GM19328 (cell line): ENCODE results near the gene SYTL5.
A peak's percentile ranks its signal among the peaks of the same experiment; 100 is the strongest.

Experiments
- ATAC-seq: cut with Tn5 transposase; IDR thresholded peaks from one replicate; pipeline ENCODE4 v1.9.1; 2021; ENCODE audit warnings: mild to moderate bottlenecking, moderate library complexity; ENCODE audit not compliant: unreplicated experiment

SYTL5 gene

DNA sequence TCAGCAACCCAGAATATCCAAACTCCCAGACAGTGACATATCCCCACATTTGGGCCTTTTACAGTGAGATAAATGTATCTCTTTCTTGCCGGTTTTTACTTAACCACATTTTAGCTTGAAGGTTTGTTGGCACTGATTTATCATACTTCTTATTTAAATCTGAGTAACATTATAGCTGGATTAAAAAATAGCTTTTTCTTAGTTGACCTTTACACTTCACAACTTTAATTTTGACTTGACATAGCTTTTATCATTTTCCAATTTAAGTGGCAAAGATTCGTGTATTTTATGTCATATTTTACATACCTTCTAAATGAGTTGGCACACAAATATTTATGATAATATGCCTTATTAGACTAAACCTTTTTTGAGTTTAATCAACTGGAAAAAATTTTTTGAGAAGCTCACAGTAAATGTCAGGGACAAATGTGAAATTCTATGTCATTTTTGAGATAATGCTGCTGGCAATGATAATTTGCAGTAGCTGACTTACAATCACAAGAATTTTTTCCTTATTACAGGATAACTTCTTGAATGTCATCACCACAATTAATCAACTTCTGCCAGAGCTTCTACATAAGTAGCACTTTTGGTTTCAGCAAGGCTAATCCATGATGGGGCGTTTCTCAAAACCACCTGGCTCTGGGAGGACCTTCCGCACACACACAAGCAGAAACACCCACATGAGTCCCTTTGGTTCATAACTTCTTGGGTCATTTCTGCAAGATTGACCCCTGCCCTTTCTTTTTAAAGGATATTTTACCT lies 80.3 kb downstream of the SYTL5 start:
- ATAC-seq = no peak

DNA sequence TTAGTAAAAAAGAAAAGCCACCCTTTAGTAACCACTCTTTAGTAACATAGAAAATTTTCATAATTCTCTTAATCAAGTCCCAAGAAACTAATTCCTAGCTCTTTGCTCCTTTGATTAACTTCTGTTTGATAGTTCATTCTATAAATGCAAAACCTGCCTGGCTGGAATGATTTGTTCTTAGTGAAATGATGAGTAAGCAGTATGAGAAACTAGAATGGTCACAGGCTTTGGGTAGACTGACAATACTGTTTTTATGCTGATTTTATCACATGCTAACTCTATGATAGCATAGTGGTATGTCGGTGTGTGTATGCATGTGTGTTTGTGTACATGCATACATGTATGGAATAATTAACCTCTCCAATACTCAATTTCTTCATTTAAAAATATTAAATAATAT lies 81.2 kb downstream of the SYTL5 start:
- no peak for ATAC-seq

DNA sequence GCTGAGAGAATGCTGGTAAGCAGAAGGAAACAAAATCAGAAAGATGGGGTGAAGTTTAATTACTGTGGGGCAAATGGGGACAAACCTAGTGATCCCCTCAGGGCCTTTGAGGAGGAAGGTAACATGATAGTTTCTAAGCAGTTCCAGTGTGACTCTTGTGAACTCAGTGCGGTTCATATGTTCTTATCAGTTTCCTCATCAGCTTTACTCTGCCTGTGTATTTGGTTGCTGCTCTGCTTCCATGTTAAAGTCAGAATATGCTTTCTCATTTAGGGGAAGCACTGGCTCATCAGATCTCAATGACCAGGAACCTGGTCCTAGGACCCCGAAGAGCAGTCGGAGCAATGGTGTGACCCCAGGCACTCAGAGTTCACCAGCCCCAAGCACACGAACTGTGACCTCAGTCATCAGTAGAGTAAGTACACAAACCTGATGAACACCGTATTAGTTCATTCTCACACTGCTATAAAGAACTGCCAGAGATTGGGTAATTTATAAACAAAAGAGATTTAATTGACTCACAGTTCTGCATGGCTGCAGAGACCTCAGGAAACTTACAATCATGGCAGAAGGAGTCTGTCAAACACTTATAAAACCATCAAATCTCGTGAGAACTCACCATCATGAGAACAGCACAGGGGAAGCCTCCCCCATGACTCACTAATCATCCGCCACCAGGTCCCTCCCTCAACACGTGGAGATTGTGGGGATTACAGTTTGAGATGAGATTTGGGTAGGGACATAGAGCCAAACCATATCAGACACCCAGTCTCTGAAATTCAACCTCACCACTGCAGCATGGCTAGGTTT lies 83.0 kb downstream of the SYTL5 start:
- ATAC-seq = no peak

DNA sequence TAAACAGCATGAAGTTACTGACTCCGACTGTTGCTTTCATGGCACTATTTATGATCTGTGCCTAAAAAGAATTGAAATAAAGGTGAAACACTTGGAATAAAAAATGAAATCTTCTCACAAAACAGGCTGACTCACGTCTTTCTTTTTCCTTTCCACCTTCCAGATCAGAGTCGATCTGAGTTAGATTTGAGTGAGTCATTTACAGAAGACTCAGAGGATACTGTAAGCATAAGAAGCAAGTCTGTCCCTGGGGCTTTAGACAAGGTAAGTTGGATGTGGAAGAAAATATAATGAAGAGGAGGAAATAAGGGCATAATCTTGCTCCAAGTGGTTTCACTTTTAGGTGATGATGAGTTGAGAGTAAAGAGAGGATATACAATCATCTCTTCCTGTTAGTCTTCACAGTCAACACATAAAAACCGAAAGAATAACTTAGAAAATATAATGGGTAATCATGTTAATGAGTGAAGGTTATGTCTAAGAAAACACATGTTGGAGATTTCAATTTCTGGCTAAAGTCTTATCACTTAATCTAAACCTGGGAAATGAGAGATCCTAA lies 89.7 kb downstream of the SYTL5 start:
- no peak for ATAC-seq

DNA sequence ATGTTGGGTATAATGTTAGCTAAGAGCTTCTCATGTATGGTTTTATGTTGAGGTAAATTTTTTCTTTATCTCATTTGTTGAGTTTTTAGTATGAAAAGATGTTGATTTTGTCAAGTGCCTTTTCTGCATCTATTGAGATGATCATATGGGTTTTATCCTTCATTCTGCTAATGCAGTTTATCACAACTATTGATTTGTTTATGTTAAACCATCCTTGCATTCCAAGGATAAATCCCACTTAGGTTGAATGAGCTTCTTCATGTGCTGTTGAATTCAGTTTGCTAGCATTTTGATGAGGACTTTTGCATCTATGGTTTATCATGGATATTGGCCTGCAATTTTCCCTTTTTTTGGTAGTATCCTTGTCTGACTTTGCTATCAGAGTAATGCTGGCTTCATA lies 93.3 kb downstream of the SYTL5 start:
- no peak for ATAC-seq

DNA sequence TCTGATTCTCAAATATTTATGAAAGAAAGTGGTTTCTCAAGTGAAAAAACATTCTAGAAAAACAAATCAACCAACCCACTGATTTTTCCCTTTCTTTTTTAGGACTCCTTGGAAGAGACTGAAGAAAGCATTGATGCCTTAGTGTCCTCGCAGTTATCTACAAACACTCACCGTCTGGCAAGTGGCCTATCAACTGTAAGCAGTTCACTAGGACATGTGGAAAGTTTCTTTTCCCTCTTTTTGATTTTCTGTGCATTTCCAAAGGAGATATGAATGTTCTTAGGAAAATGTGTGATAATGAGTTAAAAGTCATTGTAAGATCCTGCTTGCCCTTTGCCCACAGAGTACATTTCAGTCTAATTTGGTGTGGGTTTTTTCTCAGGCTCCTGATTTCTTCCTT lies 95.9 kb downstream of the SYTL5 start:
- ATAC-seq = no peak

DNA sequence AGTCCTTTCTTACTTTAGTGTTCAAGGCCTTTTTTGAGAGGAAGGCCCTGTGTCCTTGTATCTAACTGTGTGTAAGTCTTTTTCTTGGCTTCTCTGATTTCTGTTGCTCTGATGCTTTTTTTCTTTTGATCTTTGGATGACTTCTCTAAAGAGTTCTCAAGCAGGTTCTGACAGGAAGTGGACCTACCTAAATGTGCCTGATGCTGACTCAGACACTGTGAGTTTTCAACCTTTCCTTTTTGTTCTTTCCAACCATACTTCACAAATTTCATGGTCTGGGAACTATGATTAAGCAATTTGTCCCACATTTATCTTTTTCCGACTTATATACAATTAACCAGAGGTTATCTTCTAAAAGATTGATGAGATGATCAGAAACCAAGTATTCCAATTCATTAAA lies 96.5 kb downstream of the SYTL5 start:
- no peak for ATAC-seq

DNA sequence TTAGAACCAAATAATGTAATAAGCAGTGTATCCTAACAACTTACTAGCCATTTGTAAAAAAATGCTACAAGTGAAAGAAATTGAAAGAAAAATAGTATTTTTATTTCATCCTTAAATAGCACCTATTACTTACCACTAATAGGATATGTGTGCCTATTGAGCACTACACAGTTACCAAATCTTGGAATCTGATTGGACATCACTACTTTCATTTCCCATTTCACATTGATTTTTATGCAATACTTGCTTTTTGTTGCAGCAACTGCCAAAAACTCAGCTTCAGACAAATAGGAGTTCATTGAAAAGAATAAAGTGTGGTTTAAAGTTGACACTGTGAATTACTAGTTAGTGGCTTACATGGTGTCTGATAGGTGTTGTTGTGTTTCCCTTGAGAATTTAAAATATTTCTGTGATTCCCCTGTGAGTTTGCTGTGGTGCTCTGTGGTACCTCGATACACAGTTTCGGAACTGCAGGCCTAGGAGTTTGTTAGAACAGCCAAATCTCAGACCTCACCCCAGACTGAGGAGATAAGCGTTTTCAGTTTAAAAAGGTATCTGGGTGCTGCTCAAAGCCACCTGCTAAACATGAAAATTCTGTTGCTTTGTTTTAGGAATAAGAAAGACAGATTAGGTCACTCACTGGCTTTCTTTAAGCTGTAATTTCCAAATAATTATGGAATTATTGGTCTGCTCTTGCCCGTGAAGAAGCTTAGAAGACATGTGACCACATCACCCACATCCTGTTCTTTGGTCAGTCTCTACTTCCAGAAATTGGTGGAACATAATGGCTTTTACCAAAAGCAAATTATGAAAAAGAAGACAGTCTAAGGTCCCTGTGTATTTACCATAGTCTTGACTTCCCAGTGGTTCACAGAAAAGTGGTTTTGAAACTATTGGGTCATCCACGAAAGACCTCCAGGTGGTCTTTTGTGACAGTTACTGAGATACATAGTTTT lies 97.8 kb downstream of the SYTL5 start:
- peak; percentile 59 for ATAC-seq

DNA sequence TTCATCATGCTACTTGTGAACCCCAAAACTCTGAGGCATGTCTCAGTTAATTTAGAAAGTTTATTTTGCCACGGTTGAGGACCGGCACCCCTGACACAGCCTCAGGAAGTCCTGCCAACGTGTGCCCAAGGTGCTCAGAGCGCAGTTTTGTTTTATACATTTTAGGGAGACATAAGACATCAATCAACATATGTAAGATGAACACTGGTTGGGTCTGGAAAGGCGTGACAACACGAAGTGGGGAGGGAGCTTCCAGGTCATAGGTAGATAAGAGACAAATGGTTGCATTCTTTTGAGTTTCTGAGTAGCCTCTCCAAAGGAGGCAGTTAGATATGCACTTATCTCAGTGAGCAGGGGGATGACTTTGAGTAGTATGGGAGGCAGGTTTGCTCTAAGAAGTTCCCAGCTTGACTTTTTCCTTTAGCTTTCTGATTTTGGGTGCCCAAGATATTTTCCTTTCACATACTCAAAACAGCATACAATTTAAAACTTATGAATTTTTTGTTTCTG lies 98.9 kb downstream of the SYTL5 start:
- no peak for ATAC-seq

DNA sequence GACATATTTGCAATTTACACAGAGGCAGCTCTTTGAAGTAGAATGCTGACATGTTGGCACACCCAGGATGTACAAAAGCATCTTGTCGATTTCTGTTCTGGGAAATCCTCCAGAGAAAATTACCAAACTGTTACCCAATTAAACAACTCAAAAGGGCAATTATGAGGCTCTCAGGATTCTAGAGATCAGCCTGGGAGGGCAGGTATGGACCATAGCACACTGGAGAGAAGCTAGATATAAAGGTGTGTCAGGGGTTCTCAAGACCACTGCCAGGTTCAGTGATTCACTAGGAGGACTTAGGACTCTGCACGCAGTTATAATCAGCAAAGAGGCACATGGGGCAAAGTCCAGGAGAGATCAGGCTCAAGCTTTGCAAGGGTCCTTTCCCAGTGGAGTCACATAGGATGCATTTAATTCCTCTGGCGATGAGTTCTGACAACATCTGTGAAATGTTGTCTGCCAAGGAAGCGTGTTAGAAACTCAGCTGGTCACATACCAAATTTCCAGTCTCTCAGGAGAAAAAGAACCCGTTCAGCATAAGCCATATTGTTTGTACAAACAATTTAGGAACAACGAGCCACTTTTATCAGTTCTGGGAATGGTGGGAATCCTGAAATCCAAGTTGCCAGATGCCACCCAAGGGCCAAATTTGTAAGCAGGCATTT lies 100.8 kb downstream of the SYTL5 start:
- ATAC-seq = no peak

DNA sequence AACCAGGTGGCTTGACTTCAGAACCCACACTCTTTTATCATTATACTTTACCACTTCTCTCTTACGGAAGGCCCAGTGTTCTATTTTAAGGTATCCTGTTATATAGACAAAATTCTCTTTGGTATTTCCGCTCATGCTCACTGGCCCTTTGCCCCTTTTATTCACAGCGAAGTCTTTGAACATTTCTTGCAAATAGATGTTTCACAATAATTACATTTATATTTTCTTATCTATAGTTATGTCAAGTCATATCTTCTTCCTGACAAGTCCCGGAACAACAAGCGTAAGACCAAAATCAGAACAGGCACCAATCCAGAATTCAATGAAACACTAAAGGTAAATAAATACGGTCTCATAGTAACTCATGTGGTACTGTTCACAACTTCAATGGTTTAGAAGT lies 102.0 kb downstream of the SYTL5 start:
- no peak for ATAC-seq

DNA sequence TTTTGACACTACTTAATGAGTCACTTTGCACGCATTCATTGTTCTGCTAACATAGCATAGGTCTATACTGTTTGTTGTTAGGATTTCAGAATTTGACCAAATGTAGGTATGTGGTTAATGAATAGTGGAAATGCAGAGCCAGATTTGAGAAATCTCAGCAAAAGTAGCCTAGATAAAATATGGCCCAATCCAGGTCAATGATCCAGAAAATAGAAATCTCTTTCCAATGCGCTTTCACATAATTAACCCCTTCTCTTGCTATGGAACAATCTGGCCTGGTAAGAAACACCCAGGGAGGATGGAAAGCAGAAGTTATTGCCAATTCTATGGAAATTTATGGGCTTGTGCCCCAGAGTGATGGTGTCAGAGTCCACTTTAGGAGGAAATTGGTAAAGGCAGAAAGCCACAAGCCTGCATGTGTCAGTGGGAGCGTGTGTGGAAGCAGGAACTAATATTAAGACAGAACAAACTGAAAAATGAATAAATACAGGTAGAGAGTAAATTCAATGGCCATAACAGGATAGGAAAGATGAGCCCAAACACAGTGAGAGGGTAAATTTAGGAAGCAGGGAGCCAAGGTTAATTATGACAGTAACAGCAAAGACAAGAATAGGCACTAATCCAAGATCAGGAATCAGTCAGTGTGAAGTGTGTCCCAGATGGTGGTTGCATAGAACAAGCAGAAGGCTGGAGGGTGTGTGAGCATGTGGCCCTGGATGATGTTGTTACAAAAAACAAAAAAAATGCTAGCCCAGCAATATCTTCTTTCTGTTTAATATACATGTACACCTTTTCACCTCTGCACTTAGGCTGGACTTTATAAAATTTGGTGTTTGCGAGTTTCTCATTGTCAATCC lies 102.9 kb downstream of the SYTL5 start:
- no peak for ATAC-seq

DNA sequence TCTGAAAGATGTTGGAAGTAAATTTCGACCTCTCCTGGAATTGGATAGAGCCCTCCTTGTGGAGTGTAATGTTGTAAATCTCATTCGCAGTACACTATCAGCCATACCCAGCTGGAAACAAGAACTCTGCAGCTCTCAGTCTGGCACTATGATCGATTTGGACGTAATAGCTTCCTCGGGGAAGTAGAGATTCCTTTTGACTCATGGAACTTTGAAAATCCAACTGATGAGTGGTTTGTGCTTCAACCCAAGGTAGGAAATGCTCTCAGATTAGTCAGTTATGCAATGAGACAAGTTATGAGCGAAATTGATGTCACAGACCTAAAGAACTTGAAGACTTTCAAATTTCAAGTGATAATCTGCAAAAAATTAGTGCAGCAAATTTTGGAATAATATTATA lies 103.9 kb downstream of the SYTL5 start:
- ATAC-seq = no peak

DNA sequence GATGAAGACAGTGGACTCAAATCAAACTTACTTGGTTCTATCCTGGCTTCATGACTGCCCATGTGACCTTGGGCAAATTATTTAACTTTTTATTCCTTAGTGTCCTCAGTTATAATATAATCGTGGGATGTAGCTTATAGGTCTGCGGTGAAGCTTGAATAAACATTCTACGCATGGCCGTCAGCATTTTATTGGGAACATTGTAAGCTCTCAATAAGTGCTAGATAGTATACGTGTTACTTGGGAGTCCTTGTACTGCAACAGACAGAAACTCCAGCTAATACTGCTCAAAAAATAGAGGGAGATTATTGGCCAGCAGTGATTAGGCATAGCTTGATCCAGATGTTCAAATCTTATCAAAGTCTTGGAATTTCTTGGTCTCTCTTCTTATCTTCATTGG lies 104.8 kb downstream of the SYTL5 start:
- no peak for ATAC-seq

DNA sequence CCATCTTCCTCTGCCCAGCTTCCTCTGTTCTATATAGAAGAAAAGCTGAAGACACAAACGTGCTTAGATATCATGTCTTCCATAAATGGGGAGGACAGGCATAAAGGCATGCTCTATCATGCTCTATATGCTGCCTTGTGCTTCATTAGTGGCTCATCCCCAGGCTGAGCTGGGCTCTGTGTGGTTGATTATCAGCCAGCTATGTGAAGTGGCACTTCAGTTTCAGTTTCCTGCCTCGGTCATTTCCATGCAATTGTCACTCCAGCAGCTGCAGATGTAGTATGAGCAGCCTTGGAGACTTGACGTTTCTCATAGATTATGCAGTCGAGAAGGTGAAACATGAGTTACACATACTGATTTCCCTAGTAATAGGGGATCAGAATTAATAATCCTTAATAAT lies 106.2 kb downstream of the SYTL5 start:
- ATAC-seq = no peak

DNA sequence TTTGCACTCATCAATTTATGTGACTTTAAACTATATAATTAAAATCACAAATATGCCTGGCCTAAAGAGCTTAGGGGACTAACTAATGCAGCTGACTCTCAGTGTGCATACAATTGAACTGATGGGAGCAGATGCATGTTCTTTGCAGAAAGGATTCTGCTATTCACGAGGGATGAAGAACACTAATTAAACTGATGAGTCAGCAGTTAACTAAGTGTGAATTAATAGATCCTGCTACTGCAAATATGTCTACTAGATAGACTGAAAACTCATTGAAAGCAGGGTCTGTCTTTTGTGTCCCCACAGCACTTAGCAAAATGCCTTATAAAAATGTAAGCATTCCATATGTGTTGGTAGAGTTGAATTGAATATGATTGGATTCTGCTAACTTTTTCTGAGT lies 110.4 kb downstream of the SYTL5 start:
- ATAC-seq = no peak

DNA sequence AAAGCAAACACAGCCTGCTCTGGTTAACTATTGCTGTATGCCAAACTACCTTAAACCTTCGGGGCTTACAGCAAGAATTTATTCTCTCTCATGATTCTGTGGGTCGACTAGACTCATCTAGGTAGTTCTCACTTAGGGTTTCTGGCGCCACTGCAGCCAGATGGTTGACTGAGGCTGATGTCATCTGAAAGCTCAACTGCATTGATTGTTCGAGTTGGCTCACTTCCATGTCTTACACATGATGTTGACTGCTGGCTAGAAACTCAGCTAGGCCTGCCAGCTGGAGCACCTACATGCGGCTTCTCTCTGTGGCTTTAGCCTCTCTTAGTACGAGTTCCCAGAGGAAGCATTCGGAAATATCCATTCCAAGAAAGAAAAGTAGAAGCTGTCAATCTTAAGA lies 111.1 kb downstream of the SYTL5 start:
- ATAC-seq = no peak

DNA sequence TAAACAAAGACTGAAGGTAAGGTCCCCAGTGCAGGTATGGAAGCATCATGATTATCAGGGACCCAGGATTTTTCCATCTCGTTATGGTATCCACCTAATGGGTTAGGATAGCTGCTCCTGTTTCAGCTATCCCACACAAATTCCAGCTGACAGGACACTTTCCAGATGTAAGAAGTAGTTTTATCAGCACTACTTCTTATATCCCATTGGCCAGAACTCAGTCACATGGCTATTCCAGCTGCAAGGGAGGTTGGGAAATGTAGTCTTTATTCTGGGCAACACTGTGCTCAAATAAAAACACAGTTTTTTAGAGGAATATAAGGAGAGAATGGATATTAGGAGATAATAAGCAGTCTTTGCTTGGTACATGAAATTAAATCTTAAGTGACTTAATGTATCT lies 117.6 kb downstream of the SYTL5 start:
- no peak for ATAC-seq

DNA sequence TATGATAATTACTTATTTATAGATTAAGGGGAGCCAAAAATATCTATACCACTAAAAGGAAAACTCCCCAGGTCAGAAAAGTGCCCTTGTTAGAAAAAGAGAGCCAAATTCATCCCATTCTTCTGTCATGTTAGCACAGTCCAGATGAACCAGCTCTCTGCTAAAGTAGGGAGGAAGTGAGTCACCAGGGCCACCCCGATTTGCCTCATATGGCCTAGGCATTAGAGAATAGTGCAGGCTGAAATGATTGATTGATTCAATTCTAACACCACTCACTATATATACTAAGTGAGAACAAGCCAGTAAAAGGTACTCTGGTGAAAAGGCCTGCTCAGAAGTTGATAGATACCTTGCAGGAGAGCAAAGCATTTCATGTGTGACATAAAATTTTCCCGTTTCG lies 119.8 kb downstream of the SYTL5 start:
- ATAC-seq = no peak
